ENCODE measurements around the gene PAK1.
"Not testable (repeated sequence)": the region's sequence is repeated elsewhere in the genome, so short reads cannot be mapped to it uniquely, and the experiment has no call there.

The PAK1 gene

GRCh38 chr11:77402218-77402556 is 71.7 kb downstream of the PAK1 start:
- DNase-seq (ENCODE audit: low spot score), result no peak

GRCh38 chr11:77401486-77402217 is 72.2 kb downstream of the PAK1 start:
- no peak for DNase-seq (ENCODE audit: low spot score)

- DNase-seq (ENCODE audit: low spot score), result no peak
Observed at GRCh38 chr11:77400775-77401449, 73.0 kb downstream of the PAK1 start.

GRCh38 chr11:77400271-77400670 is 73.6 kb downstream of the PAK1 start:
- DNase-seq (ENCODE audit: low spot score), result no peak

- DNase-seq (ENCODE audit: low spot score), result no peak
Observed at GRCh38 chr11:77397631-77398030, 76.3 kb downstream of the PAK1 start.

GRCh38 chr11:77396911-77397310 is 77.0 kb downstream of the PAK1 start:
- DNase-seq (ENCODE audit: low spot score), result no peak

- no peak for DNase-seq (ENCODE audit: low spot score)
Observed at GRCh38 chr11:77396305-77396704, 77.6 kb downstream of the PAK1 start.

GRCh38 chr11:77395460-77396173 is 78.3 kb downstream of the PAK1 start:
- no peak for DNase-seq (ENCODE audit: low spot score)

- DNase-seq (ENCODE audit: low spot score), result no peak
Observed at GRCh38 chr11:77392842-77393241, 81.1 kb downstream of the PAK1 start.

GRCh38 chr11:77387701-77388100 is 86.2 kb downstream of the PAK1 start:
- DNase-seq (ENCODE audit: low spot score), result no peak

GRCh38 chr11:77386178-77386577 is 87.7 kb downstream of the PAK1 start:
- no peak for DNase-seq (ENCODE audit: low spot score)

GRCh38 chr11:77385255-77385771 is 88.6 kb downstream of the PAK1 start:
- not testable (repeated sequence) for DNase-seq (ENCODE audit: low spot score)

GRCh38 chr11:77384571-77384970 is 89.3 kb downstream of the PAK1 start:
- DNase-seq (ENCODE audit: low spot score), result no peak

GRCh38 chr11:77383349-77383748 is 90.5 kb downstream of the PAK1 start:
- DNase-seq (ENCODE audit: low spot score), result not testable (repeated sequence)

GRCh38 chr11:77381729-77382665 is 91.9 kb downstream of the PAK1 start:
- DNase-seq (ENCODE audit: low spot score), result no peak

- no peak for DNase-seq (ENCODE audit: low spot score)
Observed at GRCh38 chr11:77379934-77380333, 94.0 kb downstream of the PAK1 start.

- no peak for DNase-seq (ENCODE audit: low spot score)
Observed at GRCh38 chr11:77379253-77379652, 94.6 kb downstream of the PAK1 start.

- DNase-seq (ENCODE audit: low spot score), result no peak
Observed at GRCh38 chr11:77377734-77378133, 96.2 kb downstream of the PAK1 start.

- no peak for DNase-seq (ENCODE audit: low spot score)
Observed at GRCh38 chr11:77375107-77375506, 98.8 kb downstream of the PAK1 start.

- DNase-seq (ENCODE audit: low spot score), result no peak
Observed at GRCh38 chr11:77374611-77375031, 99.3 kb downstream of the PAK1 start.

GRCh38 chr11:77374108-77374507 is 99.8 kb downstream of the PAK1 start:
- no peak for DNase-seq (ENCODE audit: low spot score)

GRCh38 chr11:77372726-77373125 is 101.2 kb downstream of the PAK1 start:
- no peak for DNase-seq (ENCODE audit: low spot score)
